Measurements from ENCODE around the gene MPDU1.
"Not testable (repeated sequence)": the region's sequence is repeated elsewhere in the genome, so short reads cannot be mapped to it uniquely, and the experiment has no call there.

The MPDU1 gene

GRCh38 chr17:7614425-7615264 lies 31.0 kb downstream of the MPDU1 start, which contains the start of gene FXR2:
Gene FXR2, minus strand, starts transcription at chr17:7614897. Its CDS starts 365 bp downstream, at chr17:7614532.
- Mint-ChIP-seq H3K9me3 (no peaks in the 10 kb centered on the region), H3K4me3 (peak within 1 kb of the TSS; percentile 93), H3K27me3 (ENCODE audit: low read depth, poor library complexity) (peaks cover 15% of the 10 kb centered on the region), H3K27ac (peak within 1 kb of the TSS; percentile 98), H3K4me1 (peaks cover 40% of the 10 kb centered on the region), H3K36me3 (ENCODE audit: low read depth) (peaks cover 21% of the 10 kb centered on the region)
- peak; percentile 100 for DNase-seq
- peak; percentile 38 for TF ChIP-seq CTCF (IDR thresholded peaks at IDR 0.05)

- Mint-ChIP-seq H3K27ac (peak overlapping the region; percentile 94), H3K36me3 (ENCODE audit: low read depth) (peaks cover 20% of the 10 kb centered on the region), H3K4me3 (peak overlapping the region; percentile 85), H3K27me3 (ENCODE audit: low read depth, poor library complexity) (peaks cover 15% of the 10 kb centered on the region), H3K9me3 (no peaks in the 10 kb centered on the region), H3K4me1 (peaks cover 38% of the 10 kb centered on the region)
- TF ChIP-seq CTCF (IDR thresholded peaks at IDR 0.05) = no peak
- DNase-seq = no peak
These were observed 31.7 kb downstream of the MPDU1 start for GRCh38 chr17:7615265-7615747.

- H3K9me3 Mint-ChIP-seq = no peaks in the 10 kb centered on the region
- peaks cover 5% of the 10 kb centered on the region for H3K4me1 Mint-ChIP-seq
- no peaks in the 10 kb centered on the region for H3K36me3 Mint-ChIP-seq (ENCODE audit: low read depth)
- no peak overlapping the region for H3K4me3 Mint-ChIP-seq
- no peak overlapping the region for H3K27ac Mint-ChIP-seq
- no peak for DNase-seq
- TF ChIP-seq CTCF (IDR thresholded peaks at IDR 0.05) = no peak
- H3K27me3 Mint-ChIP-seq (ENCODE audit: low read depth, poor library complexity) = peaks cover 20% of the 10 kb centered on the region
These were observed 35.0 kb downstream of the MPDU1 start for GRCh38 chr17:7618608-7619007.

GRCh38 chr17:7620835-7621234 lies 37.2 kb downstream of the MPDU1 start:
- H3K4me3 Mint-ChIP-seq = no peak overlapping the region
- peaks cover 18% of the 10 kb centered on the region for H3K27me3 Mint-ChIP-seq (ENCODE audit: low read depth, poor library complexity)
- H3K36me3 Mint-ChIP-seq (ENCODE audit: low read depth) = no peaks in the 10 kb centered on the region
- H3K9me3 Mint-ChIP-seq = no peaks in the 10 kb centered on the region
- TF ChIP-seq CTCF (IDR thresholded peaks at IDR 0.05) = no peak
- no peak overlapping the region for H3K27ac Mint-ChIP-seq
- no peaks in the 10 kb centered on the region for H3K4me1 Mint-ChIP-seq
- DNase-seq = no peak

- peaks cover 10% of the 10 kb centered on the region for H3K36me3 Mint-ChIP-seq (ENCODE audit: low read depth)
- H3K27me3 Mint-ChIP-seq (ENCODE audit: low read depth, poor library complexity) = peaks cover 14% of the 10 kb centered on the region
- TF ChIP-seq CTCF (IDR thresholded peaks at IDR 0.05) = no peak
- no peak overlapping the region for H3K27ac Mint-ChIP-seq
- no peak for DNase-seq
- peaks cover 11% of the 10 kb centered on the region for H3K4me1 Mint-ChIP-seq
- H3K4me3 Mint-ChIP-seq = no peak overlapping the region
- H3K9me3 Mint-ChIP-seq = no peaks in the 10 kb centered on the region
These were observed 40.0 kb downstream of the MPDU1 start for GRCh38 chr17:7623661-7624060.

- H3K27ac Mint-ChIP-seq; H3K27me3 Mint-ChIP-seq (ENCODE audit: low read depth, poor library complexity); H3K36me3 Mint-ChIP-seq (ENCODE audit: low read depth); H3K9me3 Mint-ChIP-seq; DNase-seq: not testable (repeated sequence)
- H3K4me3 Mint-ChIP-seq = peak overlapping the region; percentile 92
- peaks cover 26% of the 10 kb centered on the region for H3K4me1 Mint-ChIP-seq
These were observed 42.1 kb downstream of the MPDU1 start for GRCh38 chr17:7625749-7626148.
